ENCODE measurements around the gene ABLIM1. TPM values are rescaled to one million over a fixed set of nuclear protein-coding genes. Genes with fewer than 3 reads are reported as not detected.

Gene ABLIM1
- total and polyA plus RNA-seq, 2 experiments from 2014 or later, result 21.9 to 45.1 TPM

- no peaks in the 10 kb centered on the region for H3K9me2 ChIP-seq (ENCODE audit: insufficient read depth)
- no peak overlapping the region for H3K4me3 ChIP-seq
- ATAC-seq (no peak), DNase-seq (ENCODE audit: low spot score) (no peak)
- Mint-ChIP-seq H3K9me3 (no peaks in the 10 kb centered on the region), H3K27me3 (ENCODE audit: insufficient read depth, low read depth, poor library complexity) (peaks cover 3% of the 10 kb centered on the region), H3K36me3 (ENCODE audit: low read depth) (no peaks in the 10 kb centered on the region), H3K4me1 (peaks cover 9% of the 10 kb centered on the region), H3K27ac (no peak overlapping the region), H3K4me3 (no peak overlapping the region)
- H3F3A ChIP-seq (replicated peaks; ENCODE audit: low read depth), result no peaks in the 10 kb centered on the region
- no peaks in the 10 kb centered on the region for H3K4me1 ChIP-seq (ENCODE audit: insufficient read depth)
- H3K36me3 ChIP-seq (ENCODE audit: insufficient read depth), result no peaks in the 10 kb centered on the region
- H3K4me2 ChIP-seq, result no peak overlapping the region
- no peak overlapping the region for H3K27ac ChIP-seq (ENCODE audit: low read depth)
- no peak for TF ChIP-seq ZNF114 (CRISPR knock-in tag; IDR thresholded peaks at IDR 0.05)
- no peak for TF ChIP-seq ETS1 (IDR thresholded peaks at IDR 0.05)
- TF ChIP-seq, protein P1, sequence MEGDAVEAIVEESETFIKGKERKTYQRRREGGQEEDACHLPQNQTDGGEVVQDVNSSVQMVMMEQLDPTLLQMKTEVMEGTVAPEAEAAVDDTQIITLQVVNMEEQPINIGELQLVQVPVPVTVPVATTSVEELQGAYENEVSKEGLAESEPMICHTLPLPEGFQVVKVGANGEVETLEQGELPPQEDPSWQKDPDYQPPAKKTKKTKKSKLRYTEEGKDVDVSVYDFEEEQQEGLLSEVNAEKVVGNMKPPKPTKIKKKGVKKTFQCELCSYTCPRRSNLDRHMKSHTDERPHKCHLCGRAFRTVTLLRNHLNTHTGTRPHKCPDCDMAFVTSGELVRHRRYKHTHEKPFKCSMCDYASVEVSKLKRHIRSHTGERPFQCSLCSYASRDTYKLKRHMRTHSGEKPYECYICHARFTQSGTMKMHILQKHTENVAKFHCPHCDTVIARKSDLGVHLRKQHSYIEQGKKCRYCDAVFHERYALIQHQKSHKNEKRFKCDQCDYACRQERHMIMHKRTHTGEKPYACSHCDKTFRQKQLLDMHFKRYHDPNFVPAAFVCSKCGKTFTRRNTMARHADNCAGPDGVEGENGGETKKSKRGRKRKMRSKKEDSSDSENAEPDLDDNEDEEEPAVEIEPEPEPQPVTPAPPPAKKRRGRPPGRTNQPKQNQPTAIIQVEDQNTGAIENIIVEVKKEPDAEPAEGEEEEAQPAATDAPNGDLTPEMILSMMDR (conservative IDR thresholded peaks at IDR 0.05; ENCODE audit: low read depth in 2 of 2), result no peak
- no peak for TF ChIP-seq CREB1 (CRISPR knock-in tag; IDR thresholded peaks at IDR 0.05; ENCODE audit: low read depth)
- no peak for TF ChIP-seq EZH2 (IDR thresholded peaks at IDR 0.05; ENCODE audit: low read depth, unreplicated experiment)
- TF ChIP-seq, protein P2, sequence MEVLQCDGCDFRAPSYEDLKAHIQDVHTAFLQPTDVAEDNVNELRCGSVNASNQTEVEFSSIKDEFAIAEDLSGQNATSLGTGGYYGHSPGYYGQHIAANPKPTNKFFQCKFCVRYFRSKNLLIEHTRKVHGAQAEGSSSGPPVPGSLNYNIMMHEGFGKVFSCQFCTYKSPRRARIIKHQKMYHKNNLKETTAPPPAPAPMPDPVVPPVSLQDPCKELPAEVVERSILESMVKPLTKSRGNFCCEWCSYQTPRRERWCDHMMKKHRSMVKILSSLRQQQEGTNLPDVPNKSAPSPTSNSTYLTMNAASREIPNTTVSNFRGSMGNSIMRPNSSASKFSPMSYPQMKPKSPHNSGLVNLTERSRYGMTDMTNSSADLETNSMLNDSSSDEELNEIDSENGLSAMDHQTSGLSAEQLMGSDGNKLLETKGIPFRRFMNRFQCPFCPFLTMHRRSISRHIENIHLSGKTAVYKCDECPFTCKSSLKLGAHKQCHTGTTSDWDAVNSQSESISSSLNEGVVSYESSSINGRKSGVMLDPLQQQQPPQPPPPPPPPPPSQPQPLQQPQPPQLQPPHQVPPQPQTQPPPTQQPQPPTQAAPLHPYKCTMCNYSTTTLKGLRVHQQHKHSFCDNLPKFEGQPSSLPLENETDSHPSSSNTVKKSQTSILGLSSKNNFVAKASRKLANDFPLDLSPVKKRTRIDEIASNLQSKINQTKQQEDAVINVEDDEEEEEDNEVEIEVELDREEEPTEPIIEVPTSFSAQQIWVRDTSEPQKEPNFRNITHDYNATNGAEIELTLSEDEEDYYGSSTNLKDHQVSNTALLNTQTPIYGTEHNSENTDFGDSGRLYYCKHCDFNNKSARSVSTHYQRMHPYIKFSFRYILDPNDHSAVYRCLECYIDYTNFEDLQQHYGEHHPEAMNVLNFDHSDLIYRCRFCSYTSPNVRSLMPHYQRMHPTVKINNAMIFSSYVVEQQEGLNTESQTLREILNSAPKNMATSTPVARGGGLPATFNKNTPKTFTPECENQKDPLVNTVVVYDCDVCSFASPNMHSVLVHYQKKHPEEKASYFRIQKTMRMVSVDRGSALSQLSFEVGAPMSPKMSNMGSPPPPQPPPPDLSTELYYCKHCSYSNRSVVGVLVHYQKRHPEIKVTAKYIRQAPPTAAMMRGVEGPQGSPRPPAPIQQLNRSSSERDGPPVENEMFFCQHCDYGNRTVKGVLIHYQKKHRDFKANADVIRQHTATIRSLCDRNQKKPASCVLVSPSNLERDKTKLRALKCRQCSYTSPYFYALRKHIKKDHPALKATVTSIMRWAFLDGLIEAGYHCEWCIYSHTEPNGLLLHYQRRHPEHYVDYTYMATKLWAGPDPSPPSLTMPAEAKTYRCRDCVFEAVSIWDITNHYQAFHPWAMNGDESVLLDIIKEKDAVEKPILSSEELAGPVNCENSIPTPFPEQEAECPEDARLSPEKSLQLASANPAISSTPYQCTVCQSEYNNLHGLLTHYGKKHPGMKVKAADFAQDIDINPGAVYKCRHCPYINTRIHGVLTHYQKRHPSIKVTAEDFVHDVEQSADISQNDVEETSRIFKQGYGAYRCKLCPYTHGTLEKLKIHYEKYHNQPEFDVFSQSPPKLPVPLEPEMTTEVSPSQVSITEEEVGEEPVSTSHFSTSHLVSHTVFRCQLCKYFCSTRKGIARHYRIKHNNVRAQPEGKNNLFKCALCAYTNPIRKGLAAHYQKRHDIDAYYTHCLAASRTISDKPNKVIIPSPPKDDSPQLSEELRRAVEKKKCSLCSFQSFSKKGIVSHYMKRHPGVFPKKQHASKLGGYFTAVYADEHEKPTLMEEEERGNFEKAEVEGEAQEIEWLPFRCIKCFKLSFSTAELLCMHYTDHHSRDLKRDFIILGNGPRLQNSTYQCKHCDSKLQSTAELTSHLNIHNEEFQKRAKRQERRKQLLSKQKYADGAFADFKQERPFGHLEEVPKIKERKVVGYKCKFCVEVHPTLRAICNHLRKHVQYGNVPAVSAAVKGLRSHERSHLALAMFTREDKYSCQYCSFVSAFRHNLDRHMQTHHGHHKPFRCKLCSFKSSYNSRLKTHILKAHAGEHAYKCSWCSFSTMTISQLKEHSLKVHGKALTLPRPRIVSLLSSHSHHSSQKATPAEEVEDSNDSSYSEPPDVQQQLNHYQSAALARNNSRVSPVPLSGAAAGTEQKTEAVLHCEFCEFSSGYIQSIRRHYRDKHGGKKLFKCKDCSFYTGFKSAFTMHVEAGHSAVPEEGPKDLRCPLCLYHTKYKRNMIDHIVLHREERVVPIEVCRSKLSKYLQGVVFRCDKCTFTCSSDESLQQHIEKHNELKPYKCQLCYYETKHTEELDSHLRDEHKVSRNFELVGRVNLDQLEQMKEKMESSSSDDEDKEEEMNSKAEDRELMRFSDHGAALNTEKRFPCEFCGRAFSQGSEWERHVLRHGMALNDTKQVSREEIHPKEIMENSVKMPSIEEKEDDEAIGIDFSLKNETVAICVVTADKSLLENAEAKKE (CRISPR knock-in tag; IDR thresholded peaks at IDR 0.05), result no peak
- TF ChIP-seq EZH2phosphoT487 (IDR thresholded peaks at IDR 0.05; ENCODE audit: unreplicated experiment), result no peak
- no peak for TF ChIP-seq ZNF331 (CRISPR knock-in tag; IDR thresholded peaks at IDR 0.05; ENCODE audit: low read depth)
- TF ChIP-seq, protein P3, sequence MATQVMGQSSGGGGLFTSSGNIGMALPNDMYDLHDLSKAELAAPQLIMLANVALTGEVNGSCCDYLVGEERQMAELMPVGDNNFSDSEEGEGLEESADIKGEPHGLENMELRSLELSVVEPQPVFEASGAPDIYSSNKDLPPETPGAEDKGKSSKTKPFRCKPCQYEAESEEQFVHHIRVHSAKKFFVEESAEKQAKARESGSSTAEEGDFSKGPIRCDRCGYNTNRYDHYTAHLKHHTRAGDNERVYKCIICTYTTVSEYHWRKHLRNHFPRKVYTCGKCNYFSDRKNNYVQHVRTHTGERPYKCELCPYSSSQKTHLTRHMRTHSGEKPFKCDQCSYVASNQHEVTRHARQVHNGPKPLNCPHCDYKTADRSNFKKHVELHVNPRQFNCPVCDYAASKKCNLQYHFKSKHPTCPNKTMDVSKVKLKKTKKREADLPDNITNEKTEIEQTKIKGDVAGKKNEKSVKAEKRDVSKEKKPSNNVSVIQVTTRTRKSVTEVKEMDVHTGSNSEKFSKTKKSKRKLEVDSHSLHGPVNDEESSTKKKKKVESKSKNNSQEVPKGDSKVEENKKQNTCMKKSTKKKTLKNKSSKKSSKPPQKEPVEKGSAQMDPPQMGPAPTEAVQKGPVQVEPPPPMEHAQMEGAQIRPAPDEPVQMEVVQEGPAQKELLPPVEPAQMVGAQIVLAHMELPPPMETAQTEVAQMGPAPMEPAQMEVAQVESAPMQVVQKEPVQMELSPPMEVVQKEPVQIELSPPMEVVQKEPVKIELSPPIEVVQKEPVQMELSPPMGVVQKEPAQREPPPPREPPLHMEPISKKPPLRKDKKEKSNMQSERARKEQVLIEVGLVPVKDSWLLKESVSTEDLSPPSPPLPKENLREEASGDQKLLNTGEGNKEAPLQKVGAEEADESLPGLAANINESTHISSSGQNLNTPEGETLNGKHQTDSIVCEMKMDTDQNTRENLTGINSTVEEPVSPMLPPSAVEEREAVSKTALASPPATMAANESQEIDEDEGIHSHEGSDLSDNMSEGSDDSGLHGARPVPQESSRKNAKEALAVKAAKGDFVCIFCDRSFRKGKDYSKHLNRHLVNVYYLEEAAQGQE (IDR thresholded peaks at IDR 0.05; ENCODE audit: unreplicated experiment), result no peak
- no peak for TF ChIP-seq JUNB (IDR thresholded peaks at IDR 0.05; ENCODE audit: unreplicated experiment)
- no peak for TF ChIP-seq STAT1 (IDR thresholded peaks at IDR 0.05; ENCODE audit: unreplicated experiment)
- no peak for TF ChIP-seq NANOG (IDR thresholded peaks at IDR 0.05; ENCODE audit: borderline replicate concordance)
- TF ChIP-seq POLR2AphosphoS5 (IDR thresholded peaks at IDR 0.05; ENCODE audit: low read depth), result no peak
- H4K20me1 ChIP-seq (replicated peaks; ENCODE audit: insufficient read depth), result no peaks in the 10 kb centered on the region
- no peak overlapping the region for H2AFZ ChIP-seq
- H3K27me3 ChIP-seq (ENCODE audit: insufficient read depth), result no peaks in the 10 kb centered on the region
- no peaks in the 10 kb centered on the region for H3K79me2 ChIP-seq (replicated peaks; ENCODE audit: insufficient read depth)
These were observed 22.6 kb upstream of the ABLIM1 start for GRCh38 chr10:114680543-114681117.
